Measurements from ENCODE around the gene SERINC5. TPM values are rescaled to one million over a fixed set of nuclear protein-coding genes. Genes with fewer than 3 reads are reported as not detected.

SERINC5 gene
- total RNA-seq, 1 experiment from 2014 or later = 5.7 TPM

DNA sequence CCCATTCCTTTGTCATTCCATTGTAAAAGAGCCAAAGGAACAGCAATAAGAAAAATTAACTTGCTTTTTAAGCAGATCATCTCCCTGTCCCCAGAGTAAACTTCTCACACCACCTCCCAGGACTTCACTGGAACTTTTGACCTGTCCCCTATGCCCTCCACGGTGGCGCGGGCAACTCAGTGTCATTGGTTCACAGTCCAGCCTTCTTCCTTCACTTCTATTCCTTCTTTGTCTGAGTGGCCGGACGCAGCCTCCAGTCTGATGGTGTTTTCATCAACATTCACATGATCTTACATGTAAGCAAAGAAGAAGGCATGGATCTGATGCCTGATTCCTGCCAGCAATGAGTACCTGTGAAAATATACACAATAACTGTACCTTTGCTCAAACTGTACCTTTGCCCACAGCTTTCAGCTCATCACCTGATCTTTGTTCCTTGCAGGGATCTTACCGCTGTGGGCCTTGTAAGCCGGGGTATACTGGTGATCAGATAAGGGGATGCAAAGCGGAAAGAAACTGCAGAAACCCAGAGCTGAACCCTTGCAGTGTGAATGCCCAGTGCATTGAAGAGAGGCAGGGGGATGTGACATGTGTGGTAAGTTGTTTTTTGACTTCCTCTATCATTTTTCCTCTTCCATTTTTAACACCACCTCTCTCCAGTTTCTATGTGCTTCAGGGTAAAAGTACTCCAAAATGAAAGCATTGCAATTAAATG, 188.2 kb downstream of the SERINC5 start:
- no peak for DNase-seq
- Histone ChIP-seq H3K9ac (ENCODE audit: low read length) (no peak overlapping the region), H2AFZ (ENCODE audit: low read length) (no peak overlapping the region), H3K9me3 (ENCODE audit: low read length) (no peaks in the 10 kb centered on the region), H3K4me2 (ENCODE audit: low read length) (no peak overlapping the region), H3K27ac (ENCODE audit: low read length) (no peak overlapping the region), H3K9me2 (replicated peaks; ENCODE audit: low read length) (no peaks in the 10 kb centered on the region), H3K4me3 (ENCODE audit: low read length) (no peak overlapping the region), H3K27me3 (ENCODE audit: low read length) (0 out of 2 replicates have a peak, but pooled peaks cover 4% of the 10 kb centered on the region), H3K36me3 (ENCODE audit: low read depth, low read length) (no peaks in the 10 kb centered on the region), H3F3A (ENCODE audit: low read length, unreplicated experiment) (no peaks in the 10 kb centered on the region), H3K79me2 (ENCODE audit: low read length) (no peaks in the 10 kb centered on the region), H4K20me1 (ENCODE audit: low read length) (no peaks in the 10 kb centered on the region), H3K4me1 (ENCODE audit: insufficient read depth, low read length) (no peaks in the 10 kb centered on the region; the same call in 1 of the 2 replicates)
- ChIA-PET CTCF (no interaction called here), POLR2A (ENCODE audit: unreplicated experiment) (interaction anchor here (0.6 kb wide), 1 partner anchor 140 kb away, joined by 3 read pairs; no protein-coding TSS in a partner anchor)
- ATAC-seq = no peak
- intact Hi-C loops (cut with micrococcal nuclease) = loop anchor here (5.0 kb wide), 1 partner anchor 130 kb away; no protein-coding TSS in a partner anchor
- TF ChIP-seq EZH2phosphoT487 (IDR thresholded peaks at IDR 0.05; ENCODE audit: borderline replicate concordance, low read length) (no peak), EZH2 (IDR thresholded peaks at IDR 0.05; ENCODE audit: low read length, unreplicated experiment) (no peak), CTCF (conservative IDR thresholded peaks at IDR 0.05; ENCODE audit: low read depth, low read length) (no peak)
- no TSS peak for BruUV-seq (replicated peaks)

- TF ChIP-seq CTCF (conservative IDR thresholded peaks at IDR 0.05; ENCODE audit: low read depth, low read length) (no peak), EZH2phosphoT487 (IDR thresholded peaks at IDR 0.05; ENCODE audit: borderline replicate concordance, low read length) (no peak), EZH2 (IDR thresholded peaks at IDR 0.05; ENCODE audit: low read length, unreplicated experiment) (no peak)
- Histone ChIP-seq H3K9ac (ENCODE audit: low read length) (no peak overlapping the region), H3K9me2 (replicated peaks; ENCODE audit: low read length) (no peaks in the 10 kb centered on the region), H3F3A (ENCODE audit: low read length, unreplicated experiment) (no peaks in the 10 kb centered on the region), H3K79me2 (ENCODE audit: low read length) (no peaks in the 10 kb centered on the region), H3K9me3 (ENCODE audit: low read length) (no peaks in the 10 kb centered on the region), H3K4me3 (ENCODE audit: low read length) (no peak overlapping the region), H3K4me1 (ENCODE audit: insufficient read depth, low read length) (no peaks in the 10 kb centered on the region), H3K4me2 (ENCODE audit: low read length) (no peak overlapping the region), H4K20me1 (ENCODE audit: low read length) (no peaks in the 10 kb centered on the region), H3K27me3 (ENCODE audit: low read length) (0 out of 2 replicates have a peak, but pooled peaks cover 4% of the 10 kb centered on the region), H3K36me3 (ENCODE audit: low read depth, low read length) (no peaks in the 10 kb centered on the region), H2AFZ (ENCODE audit: low read length) (no peak overlapping the region), H3K27ac (ENCODE audit: low read length) (no peak overlapping the region)
- no peak for DNase-seq
- ATAC-seq = no peak
- ChIA-PET POLR2A (ENCODE audit: unreplicated experiment) (interaction anchor here (0.6 kb wide), 1 partner anchor 139 kb away, joined by 3 read pairs; no protein-coding TSS in a partner anchor), CTCF (no interaction called here)
- intact Hi-C loops (cut with micrococcal nuclease) = loop anchor here (5.0 kb wide), 1 partner anchor 130 kb away; no protein-coding TSS in a partner anchor
- no TSS peak for BruUV-seq (replicated peaks)
These were observed 188.8 kb downstream of the SERINC5 start for GRCh38 chr5:80067016-80067415.

DNA sequence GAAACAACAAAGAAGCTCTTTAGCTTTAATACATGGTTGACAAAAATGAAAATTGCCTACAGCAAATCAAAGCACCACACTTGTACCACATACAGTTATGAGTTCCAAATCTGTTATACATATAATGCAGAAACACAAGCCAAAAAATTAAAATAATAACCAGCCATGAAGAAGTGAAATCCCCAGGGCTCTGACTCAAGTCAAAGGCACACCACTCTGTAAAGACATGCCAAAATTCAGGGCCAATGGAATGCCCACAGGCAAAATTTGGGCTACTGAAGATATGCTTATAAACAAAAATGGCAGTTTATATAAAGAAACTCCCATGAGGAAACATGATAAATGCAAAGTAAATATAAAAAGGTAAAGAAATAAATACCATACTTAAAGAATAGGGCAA, 191.7 kb downstream of the SERINC5 start:
- CTCF ChIA-PET = no interaction called here

More for the DNA sequence above, 191.7 kb downstream of the SERINC5 start:
- no peak overlapping the region for H3K27ac ChIP-seq (ENCODE audit: low read length)
- BruUV-seq (replicated peaks) = no TSS peak
- H3K9me3 ChIP-seq (ENCODE audit: low read length) = no peaks in the 10 kb centered on the region
- H3K27me3 ChIP-seq (ENCODE audit: low read length) = 0 out of 2 replicates have a peak, but pooled peaks cover 9% of the 10 kb centered on the region
- H3K36me3 ChIP-seq (ENCODE audit: low read depth, low read length) = no peaks in the 10 kb centered on the region
- H3K4me2 ChIP-seq (ENCODE audit: low read length) = no peak overlapping the region
- no peaks in the 10 kb centered on the region for H4K20me1 ChIP-seq (ENCODE audit: low read length)
- no peak overlapping the region for H3K9ac ChIP-seq (ENCODE audit: low read length)
- H3K9me2 ChIP-seq (replicated peaks; ENCODE audit: low read length) = no peaks in the 10 kb centered on the region
- no peaks in the 10 kb centered on the region for H3K79me2 ChIP-seq (ENCODE audit: low read length)
- H3F3A ChIP-seq (ENCODE audit: low read length, unreplicated experiment) = no peaks in the 10 kb centered on the region
- no peak for TF ChIP-seq CTCF (conservative IDR thresholded peaks at IDR 0.05; ENCODE audit: low read depth, low read length)
- intact Hi-C loops (cut with micrococcal nuclease) = no loop called here
- DNase-seq (no peak), ATAC-seq (no peak)
- H3K4me3 ChIP-seq (ENCODE audit: low read length) = no peak overlapping the region
- POLR2A ChIA-PET (ENCODE audit: unreplicated experiment) = no interaction called here
- no peaks in the 10 kb centered on the region for H3K4me1 ChIP-seq (ENCODE audit: insufficient read depth, low read length)
- no peak overlapping the region for H2AFZ ChIP-seq (ENCODE audit: low read length)
